PC-9 (cell line): Measurements from ENCODE around the gene RARB.

Source experiments
- CTCF ChIP-seq: fragments of 200-600 bp; sonication (generic); conservative IDR thresholded peaks from 2 replicates; pipeline ENCODE4 v1.6.1; 2017; ENCODE audit warnings: mixed run types, antibody characterized with exemption, mild to moderate bottlenecking, moderate library complexity
- EZH2 ChIP-seq: fragments of 200-600 bp; sonication (generic); IDR thresholded peaks from 2 replicates; pipeline ENCODE4 v1.8.0; 2017; ENCODE audit warnings: antibody characterized with exemption, low read depth

GRCh38 chr3:25468866-25469319 lies 40.8 kb downstream of the RARB start:
- TF ChIP-seq CTCF: no peak
- no peak for TF ChIP-seq EZH2
